Ovary (tissue), 9 donors: ENCODE data around the gene EEF1G. TPM values are rescaled to one million over a fixed set of nuclear protein-coding genes. Genes with fewer than 3 reads are reported as not detected.

Experiments
- DNase-seq, 5 donors: peaks; one replicate each; pipeline ENCODE4 v3.0.0-alpha.2; 2019 to 2020
- H3K27ac ChIP-seq, 2 donors: fragments of 200-600 bp; one replicate each; pipeline versions ENCODE4 v1.5.1 to v1.8.0; 2019 to 2022
- H3K27me3 ChIP-seq: fragments of 200-600 bp; one replicate; pipeline ENCODE4 v1.8.0; 2022
- H3K36me3 ChIP-seq: fragments of 200-600 bp; sonication (generic); one replicate; pipeline ENCODE4 v1.5.1; 2019
- H3K4me1 ChIP-seq: one replicate; pipeline ENCODE4 v1.8.1; 2013; ENCODE audit warnings: mild to moderate bottlenecking, moderate library complexity; ENCODE audit not compliant: insufficient read depth
- H3K4me3 ChIP-seq: fragments of 200-600 bp; sonication (generic); one replicate; pipeline ENCODE4 v1.5.1; 2017
- H3K9me3 ChIP-seq, 2 donors: fragments of 200-600 bp in 1 of 2; sonication (generic) in 1 of 2; one replicate each; pipeline versions ENCODE4 v1.5.1 to v1.8.1; 2013 to 2019; ENCODE audit warnings: mild to moderate bottlenecking in 1 of 2, moderate library complexity in 1 of 2
- EP300 ChIP-seq: sonication (generic); formaldehyde crosslinking; IDR thresholded peaks from one replicate; pipeline ENCODE4 v1.6.1; 2017; ENCODE audit warnings: antibody characterized with exemption
- POLR2A ChIP-seq: fragments of 450-650 bp; IDR thresholded peaks from one replicate; pipeline ENCODE4 v1.6.1; 2017; ENCODE audit warnings: antibody characterized with exemption, mild to moderate bottlenecking, moderate library complexity
- WGBS, 3 donors: extraction: QIAGEN DNeasy Blood & Tissue Kit in 1 of 3; methylation state at CpG; one replicate each; pipeline versions ENCODE4 v1.1.5 to v1.1.7; 2013 to 2017; 5-methylcytosine and 5-hydroxymethylcytosine counted together
- intact Hi-C, 4 donors: fragments of 100-400 bp; cut with DNase I; formaldehyde crosslinking; loops; one replicate each; pipeline versions ENCODE4 v1.11.0 to v1.15.1; 2022 to 2023
- polyA plus RNA-seq, 2 donors: library from polyadenylated mRNA; stranded (reverse); fragments of 200-250 nt in 1 of 2; fragments of 350-450 nt in 1 of 2; fragmentation: Illumina TruSeq in 1 of 2; extraction: RNeasy Lipid Tissue Mini Kit (QIAGEN cat#74804) in 1 of 2; gene quantifications; one replicate each; pipeline ENCODE4 v1.2.3, GENCODE V29; 2013 to 2014
- total RNA-seq, 7 donors: library from RNA; depleted of rRNA in 2 of 7; stranded (reverse); fragments of >200 nt in 2 of 7; fragmentation: NEBNext Ultra II Directional in 3 of 7; extraction: Animal tissue kit (Norgen Biotek cat#: 25700) in 3 of 7; gene quantifications; one replicate each; pipeline versions ENCODE4 v1.1.0 to v1.2.4, GENCODE V29; 2016 to 2023
- TF ChIP-seq, protein P1 (sequence below), 3 donors: fragments of 450-650 bp in 2 of 3; fragments of 200-600 bp in 1 of 3; IDR thresholded peaks; one replicate each; pipeline versions ENCODE4 v1.5.1 to v1.8.0; 2016 to 2022; ENCODE audit warnings: antibody characterized with exemption in 3 of 3, mild to moderate bottlenecking in 1 of 3
- donor health status: DM: no; HTN: no; CAD: no; lungs with moderate emphysema.
- donor health status: DM: no; HTN: no; CAD: no.
- donor health status: Bipolar disorder and iron deficiency.
- donor health status: DM: yes; HTN: yes; CAD: no.
- donor health status: DM: no; HTN: no; CAD: no.
- donor health status: DM: yes; HTN: yes; CAD: no.

Gene EEF1G
- total and polyA plus RNA-seq, 9 donors = 2,147 to 3,023 (median 2,476) TPM

GRCh38 chr11:62536301-62536957 lies 37.3 kb downstream of the EEF1G start:
- no peak overlapping the region for H3K27ac ChIP-seq
- H3K4me3 ChIP-seq = no peak overlapping the region
- intact Hi-C loops = no loop called here
- H3K36me3 ChIP-seq = no peaks in the 10 kb centered on the region
- TF ChIP-seq, protein P1, sequence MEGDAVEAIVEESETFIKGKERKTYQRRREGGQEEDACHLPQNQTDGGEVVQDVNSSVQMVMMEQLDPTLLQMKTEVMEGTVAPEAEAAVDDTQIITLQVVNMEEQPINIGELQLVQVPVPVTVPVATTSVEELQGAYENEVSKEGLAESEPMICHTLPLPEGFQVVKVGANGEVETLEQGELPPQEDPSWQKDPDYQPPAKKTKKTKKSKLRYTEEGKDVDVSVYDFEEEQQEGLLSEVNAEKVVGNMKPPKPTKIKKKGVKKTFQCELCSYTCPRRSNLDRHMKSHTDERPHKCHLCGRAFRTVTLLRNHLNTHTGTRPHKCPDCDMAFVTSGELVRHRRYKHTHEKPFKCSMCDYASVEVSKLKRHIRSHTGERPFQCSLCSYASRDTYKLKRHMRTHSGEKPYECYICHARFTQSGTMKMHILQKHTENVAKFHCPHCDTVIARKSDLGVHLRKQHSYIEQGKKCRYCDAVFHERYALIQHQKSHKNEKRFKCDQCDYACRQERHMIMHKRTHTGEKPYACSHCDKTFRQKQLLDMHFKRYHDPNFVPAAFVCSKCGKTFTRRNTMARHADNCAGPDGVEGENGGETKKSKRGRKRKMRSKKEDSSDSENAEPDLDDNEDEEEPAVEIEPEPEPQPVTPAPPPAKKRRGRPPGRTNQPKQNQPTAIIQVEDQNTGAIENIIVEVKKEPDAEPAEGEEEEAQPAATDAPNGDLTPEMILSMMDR (IDR thresholded peaks at IDR 0.05) = no peak
- TF ChIP-seq POLR2A (no peak), EP300 (no peak)
- peaks cover 34% of the 10 kb centered on the region for H3K4me1 ChIP-seq
- no peak for DNase-seq
- no peaks in the 10 kb centered on the region for H3K27me3 ChIP-seq
- WGBS, 3 donors = 44 to 63% (median 54%) methylated on average over 21 of the region's 21 CpGs
- no peaks in the 10 kb centered on the region for H3K9me3 ChIP-seq

DNA sequence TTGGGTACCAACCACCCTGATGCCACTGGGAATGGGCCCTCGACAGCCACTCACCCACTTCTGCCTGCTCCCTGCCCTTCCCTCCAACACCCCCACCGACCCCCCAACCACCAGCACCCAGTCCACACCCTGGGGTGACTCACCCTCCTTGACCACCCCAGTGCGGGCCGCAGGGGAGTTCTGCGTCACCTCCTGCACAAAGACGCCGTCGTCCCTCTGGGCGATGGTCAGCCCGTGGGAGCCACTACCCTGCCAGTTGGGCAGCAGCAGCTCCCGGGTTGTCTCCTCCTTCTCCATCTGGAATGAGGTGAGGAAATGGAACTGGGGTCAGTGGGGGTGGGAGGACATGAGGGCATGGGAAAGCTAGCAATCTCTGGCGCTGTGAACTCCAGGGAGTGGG lies 37.9 kb downstream of the EEF1G start:
- intact Hi-C loops = loop anchor here in 1 of 4 donors (2.0 kb wide), 1 partner anchor 23 kb away; no protein-coding TSS in a partner anchor
- Histone ChIP-seq H3K4me1 (peaks cover 27% of the 10 kb centered on the region), H3K4me3 (no peak overlapping the region), H3K9me3 (no peaks in the 10 kb centered on the region), H3K27ac (no peak overlapping the region), H3K36me3 (no peaks in the 10 kb centered on the region), H3K27me3 (no peaks in the 10 kb centered on the region)
- TF ChIP-seq EP300 (no peak), POLR2A (no peak)
- TF ChIP-seq, protein P1 (IDR thresholded peaks at IDR 0.05) = no peak
- 75 to 83% (median 76%) methylated on average over 12 of the region's 12 CpGs for WGBS, 3 donors
- DNase-seq = no peak

- 93 to 94% (median 93%) methylated on average over 19 of the region's 19 CpGs for WGBS, 3 donors
- Histone ChIP-seq H3K27me3 (no peaks in the 10 kb centered on the region), H3K9me3 (no peaks in the 10 kb centered on the region), H3K4me3 (no peak overlapping the region), H3K36me3 (no peaks in the 10 kb centered on the region), H3K27ac (no peak overlapping the region), H3K4me1 (peaks cover 24% of the 10 kb centered on the region)
- intact Hi-C loops = loop anchor here in 1 of 4 donors (2.0 kb wide), 1 partner anchor 22 kb away; no protein-coding TSS in a partner anchor
- no peak for DNase-seq
- no peak for TF ChIP-seq EP300
- TF ChIP-seq POLR2A = no peak
- TF ChIP-seq, protein P1 (IDR thresholded peaks at IDR 0.05) = no peak
Observed at GRCh38 chr11:62534779-62535545, 38.7 kb downstream of the EEF1G start.

DNA sequence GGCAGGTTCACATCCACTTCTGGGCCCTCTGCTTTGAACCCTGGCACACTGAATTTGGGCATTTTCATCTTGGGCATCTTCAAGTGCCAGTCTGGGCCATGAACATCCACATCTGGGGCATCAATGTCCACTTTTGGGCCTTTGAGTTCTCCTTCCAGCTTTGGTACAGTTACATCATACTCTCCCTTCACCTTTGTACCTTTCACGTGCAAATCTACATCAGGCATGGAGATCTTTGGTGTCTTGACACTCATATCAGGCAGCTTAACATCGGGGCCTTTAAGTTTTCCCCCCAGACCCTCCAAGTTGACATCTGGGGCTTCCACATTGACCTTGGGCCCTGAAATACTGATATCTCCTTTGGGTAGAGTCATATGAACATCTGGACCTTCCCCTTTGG lies 41.6 kb downstream of the EEF1G start:
- TF ChIP-seq POLR2A = no peak
- TF ChIP-seq, protein P1 (IDR thresholded peaks at IDR 0.05) = no peak
- no peak for TF ChIP-seq EP300
- H3K4me1 ChIP-seq = peaks cover 3% of the 10 kb centered on the region
- H3K27me3 ChIP-seq = no peaks in the 10 kb centered on the region
- DNase-seq = no peak
- no peaks in the 10 kb centered on the region for H3K36me3 ChIP-seq
- H3K4me3 ChIP-seq = no peak overlapping the region
- WGBS, 3 donors = 92 to 96% (median 92%) methylated on average over 2 of the region's 2 CpGs
- no peak overlapping the region for H3K27ac ChIP-seq
- intact Hi-C loops = no loop called here
- H3K9me3 ChIP-seq = no peaks in the 10 kb centered on the region
